ENCODE measurements around the gene ABHD11. TPM values are rescaled to one million over a fixed set of nuclear protein-coding genes. Genes with fewer than 3 reads are reported as not detected.

Gene ABHD11
- total and polyA plus RNA-seq, 9 of the 15 experiments (the other 6 are each of a cell fraction or from before 2014, with no cell fraction given): 7.7 to 44.2 (median 18.9) TPM

DNA sequence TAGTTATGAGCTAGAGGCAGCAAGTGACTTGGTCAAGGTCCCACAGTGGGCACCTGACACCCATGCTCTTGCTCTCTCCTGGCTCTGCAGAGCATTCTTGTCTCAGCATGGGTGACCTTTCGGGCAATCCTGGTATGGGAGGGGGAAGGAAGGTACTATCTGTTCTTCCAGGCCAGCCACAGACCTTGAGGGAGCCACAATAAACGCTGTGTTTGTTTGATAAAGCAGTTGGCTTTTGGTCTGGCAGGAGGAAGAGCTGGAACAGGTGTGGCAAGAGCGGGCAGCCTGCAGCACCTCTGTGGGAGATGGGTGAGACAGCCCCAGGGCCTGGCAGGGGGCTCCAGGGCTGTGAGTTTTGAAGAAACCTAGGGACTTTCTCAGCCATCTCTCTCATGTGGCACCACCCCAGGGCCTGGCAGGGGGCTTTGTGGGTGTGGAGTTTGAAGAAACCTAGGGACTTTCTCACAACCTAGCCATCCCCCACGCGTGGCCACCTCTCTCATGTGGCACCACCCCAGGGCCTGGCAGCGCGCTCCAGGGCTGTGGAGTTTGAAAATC is 20.1 kb upstream of the ABHD11 start:
- H3K4me3 ChIP-seq: no peak overlapping the region
- no peaks in the 10 kb centered on the region for H3K36me3 ChIP-seq (ENCODE audit: control insufficient read depth, insufficient read depth, low read length)
- H3K4me2 ChIP-seq (ENCODE audit: insufficient read depth, low read length): no peak overlapping the region; the same call in 1 of the 2 replicates
- in situ Hi-C loops (cut with MboI) (no loop called here), intact Hi-C loops (cut with micrococcal nuclease) (no loop called here)
- no peak overlapping the region for H2AFZ ChIP-seq (ENCODE audit: low read depth, low read length)
- ChIA-PET POLR2A (interaction anchor here (1.1 to 1.3 kb wide), 2 partner anchors 12 to 20 kb away, joined by 4 to 5 read pairs; partner anchors contain the start of gene ABHD11), CTCF (ENCODE audit: low intra/inter-chr PET ratio) (no interaction called here)
- BruUV-seq (replicated peaks): no TSS peak
- no peak overlapping the region for H3K27ac ChIP-seq (ENCODE audit: extremely low read depth, low read depth, low read length)
- 0 out of 2 replicates have a peak, but pooled peaks cover 6% of the 10 kb centered on the region for H4K20me1 ChIP-seq (replicated peaks; ENCODE audit: control insufficient read depth, insufficient read depth, low read length)
- peaks cover 7 to 18% of the 10 kb centered on the region in 2 experiments; a peak in 4 of 5 replicates for H3K4me1 ChIP-seq (replicated peaks in 1 of 2; ENCODE audit: control insufficient read depth in 2 of 2, insufficient read depth in 2 of 2, low read length in 2 of 2)
- H3K9me3 ChIP-seq (replicated peaks; ENCODE audit: control insufficient read depth, insufficient read depth, low read depth, low read length): no peaks in the 10 kb centered on the region
- peak; percentile 74 for FAIRE-seq
- WGBS (ENCODE audit: insufficient coverage, low coverage, missing lambda C conversion rate): 41% methylated on average over 7 of the region's 7 CpGs
- no peaks in the 10 kb centered on the region for H3K9me1 ChIP-seq (ENCODE audit: control insufficient read depth, insufficient read depth, low read length)
- peak; percentile 76 for ATAC-seq
- DNase-seq (ENCODE audit: extremely low read depth in 1 of 4, low spot score in 3 of 4): peak; percentile 57 to 64 (median 62)
- no peaks in the 10 kb centered on the region for H3K79me2 ChIP-seq (ENCODE audit: control insufficient read depth, insufficient read depth, low read length)
- H3K27me3 ChIP-seq (ENCODE audit: control insufficient read depth in 2 of 2, insufficient read depth in 2 of 2, low read length in 2 of 2): no peaks in the 10 kb centered on the region
- H3K9ac ChIP-seq (ENCODE audit: insufficient read depth in 1 of 2, low read depth in 2 of 2, low read length in 2 of 2): peak overlapping the region in 1 of 2 experiments; percentile 75; a peak in 2 of 4 replicates
- TF ChIP-seq GATA2 (CRISPR knock-in tag; IDR thresholded peaks at IDR 0.05): peak; percentile 76
- TF ChIP-seq BACH1 (tag; IDR thresholded peaks at IDR 0.05): no peak
- TF ChIP-seq MAFF (IDR thresholded peaks at IDR 0.05; ENCODE audit: low read length): no peak
- peak; percentile 95 for TF ChIP-seq TCF3 (CRISPR knock-in tag; IDR thresholded peaks at IDR 0.05)
- TF ChIP-seq U2AF1 (optimal IDR thresholded peaks at IDR 0.05; ENCODE audit: low read depth, low read length): no peak
- no peak for TF ChIP-seq NR2F6 (CRISPR knock-in tag; IDR thresholded peaks at IDR 0.05)
- no peak for TF ChIP-seq NCOA6 (IDR thresholded peaks at IDR 0.05)
- TF ChIP-seq CBFA2T3 (IDR thresholded peaks at IDR 0.05): peak; percentile 90
- TF ChIP-seq ZNF778 (CRISPR knock-in tag; IDR thresholded peaks at IDR 0.05): no peak
- TF ChIP-seq, protein P1, sequence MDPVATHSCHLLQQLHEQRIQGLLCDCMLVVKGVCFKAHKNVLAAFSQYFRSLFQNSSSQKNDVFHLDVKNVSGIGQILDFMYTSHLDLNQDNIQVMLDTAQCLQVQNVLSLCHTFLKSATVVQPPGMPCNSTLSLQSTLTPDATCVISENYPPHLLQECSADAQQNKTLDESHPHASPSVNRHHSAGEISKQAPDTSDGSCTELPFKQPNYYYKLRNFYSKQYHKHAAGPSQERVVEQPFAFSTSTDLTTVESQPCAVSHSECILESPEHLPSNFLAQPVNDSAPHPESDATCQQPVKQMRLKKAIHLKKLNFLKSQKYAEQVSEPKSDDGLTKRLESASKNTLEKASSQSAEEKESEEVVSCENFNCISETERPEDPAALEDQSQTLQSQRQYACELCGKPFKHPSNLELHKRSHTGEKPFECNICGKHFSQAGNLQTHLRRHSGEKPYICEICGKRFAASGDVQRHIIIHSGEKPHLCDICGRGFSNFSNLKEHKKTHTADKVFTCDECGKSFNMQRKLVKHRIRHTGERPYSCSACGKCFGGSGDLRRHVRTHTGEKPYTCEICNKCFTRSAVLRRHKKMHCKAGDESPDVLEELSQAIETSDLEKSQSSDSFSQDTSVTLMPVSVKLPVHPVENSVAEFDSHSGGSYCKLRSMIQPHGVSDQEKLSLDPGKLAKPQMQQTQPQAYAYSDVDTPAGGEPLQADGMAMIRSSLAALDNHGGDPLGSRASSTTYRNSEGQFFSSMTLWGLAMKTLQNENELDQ (CRISPR knock-in tag; IDR thresholded peaks at IDR 0.05; ENCODE audit: borderline replicate concordance): no peak
- TF ChIP-seq SP1 (CRISPR knock-in tag; IDR thresholded peaks at IDR 0.05): no peak
- TF ChIP-seq DNMT1 (IDR thresholded peaks at IDR 0.05): no peak
- 0 out of 2 replicates have a peak, but pooled peaks have one; percentile 17 for TF ChIP-seq SMARCE1 (IDR thresholded peaks at IDR 0.05)
- no peak for TF ChIP-seq ZFP30 (CRISPR knock-in tag; IDR thresholded peaks at IDR 0.05; ENCODE audit: borderline replicate concordance)
- TF ChIP-seq GABPA (tag; conservative IDR thresholded peaks at IDR 0.05; ENCODE audit: low read depth): no peak
- TF ChIP-seq CSDE1 (IDR thresholded peaks at IDR 0.05): no peak
- no peak for TF ChIP-seq NONO (IDR thresholded peaks at IDR 0.05; ENCODE audit: low read depth in 2 of 2, low read length in 1 of 2)
- TF ChIP-seq TSC22D4 (tag; IDR thresholded peaks at IDR 0.05): no peak
- TF ChIP-seq NCOA1 (IDR thresholded peaks at IDR 0.05; ENCODE audit: low read depth): no peak
- TF ChIP-seq FOXM1 (IDR thresholded peaks at IDR 0.05; ENCODE audit: low read depth): 0 out of 2 replicates have a peak, but pooled peaks have one; percentile 37
- no peak for TF ChIP-seq FOXM1 (CRISPR knock-in tag; IDR thresholded peaks at IDR 0.05; ENCODE audit: low read depth)
- TF ChIP-seq ZNF766 (CRISPR knock-in tag; conservative IDR thresholded peaks at IDR 0.05): 0 out of 2 replicates have a peak, but pooled peaks have one; percentile 31
- no peak for TF ChIP-seq NFRKB (IDR thresholded peaks at IDR 0.05; ENCODE audit: low read depth)
- no peak for TF ChIP-seq CBX1 (IDR thresholded peaks at IDR 0.05; ENCODE audit: low read depth)
- peak; percentile 85 for TF ChIP-seq NCOR1 (IDR thresholded peaks at IDR 0.05)

Data from K562 (cell line).